GM23338 (cell line): ENCODE results near the gene PNPLA7. TPM values are rescaled to one million over a fixed set of nuclear protein-coding genes. Genes with fewer than 3 reads are reported as not detected.
"Not testable (repeated sequence)": the region's sequence is repeated elsewhere in the genome, so short reads cannot be mapped to it uniquely, and the experiment has no call there.

Experiments used
- ATAC-seq: fragments of 200-7000 bp; cut with Tn5 transposase; 3 replicates; pipeline ENCODE4 v1.9.1; 2020
- DNase-seq: peaks from one replicate; pipeline ENCODE4 v3.0.0-alpha.2; 2015; ENCODE audit warnings: low spot score
- H2AFZ ChIP-seq: fragments of 200-600 bp; sonication (generic); 2 replicates; pipeline ENCODE4 v1.8.0; 2016; ENCODE audit warnings: antibody characterized with exemption, mild to moderate bottlenecking, moderate library complexity
- H3F3A ChIP-seq: fragments of 200-600 bp; sonication (generic); replicated peaks from 2 replicates; pipeline ENCODE4 v1.8.0; 2017; ENCODE audit warnings: antibody characterized with exemption, mixed run types, low read depth
- H3K27ac ChIP-seq: fragments of 200-600 bp; sonication (generic); 2 replicates; pipeline ENCODE4 v1.6.1; 2016; ENCODE audit warnings: low read depth
- H3K27me3 ChIP-seq: fragments of 200-600 bp; sonication (generic); 2 replicates; pipeline ENCODE4 v1.8.0; 2016; ENCODE audit warnings: mild to moderate bottlenecking, mixed run types, moderate library complexity; ENCODE audit not compliant: insufficient read depth
- H3K36me3 ChIP-seq: fragments of 200-600 bp; sonication (generic); 2 replicates; pipeline ENCODE4 v1.8.0; 2016; ENCODE audit warnings: mild to moderate bottlenecking; ENCODE audit not compliant: insufficient read depth
- H3K4me1 ChIP-seq: fragments of 200-600 bp; sonication (generic); 2 replicates; pipeline ENCODE4 v1.8.0; 2016; ENCODE audit warnings: mild to moderate bottlenecking, moderate library complexity; ENCODE audit not compliant: insufficient read depth
- H3K4me2 ChIP-seq: fragments of 200-600 bp; sonication (generic); 2 replicates; pipeline ENCODE4 v1.7.1; 2017; ENCODE audit warnings: mixed run types
- H3K4me3 ChIP-seq: fragments of 200-600 bp; sonication (generic); 2 replicates; pipeline ENCODE4 v1.6.1; 2016; ENCODE audit warnings: mixed run types
- H3K79me2 ChIP-seq: fragments of 200-600 bp; sonication (generic); replicated peaks from 2 replicates; pipeline ENCODE4 v1.8.0; 2017; ENCODE audit warnings: mild to moderate bottlenecking; ENCODE audit not compliant: insufficient read depth
- H3K9me2 ChIP-seq: fragments of 200-600 bp; sonication (generic); 2 replicates; pipeline ENCODE4 v1.8.0; 2017; ENCODE audit not compliant: insufficient read depth
- H4K20me1 ChIP-seq: fragments of 200-600 bp; sonication (generic); replicated peaks from 2 replicates; pipeline ENCODE4 v1.8.0; 2017; ENCODE audit warnings: mild to moderate bottlenecking; ENCODE audit not compliant: insufficient read depth
- H3K27ac Mint-ChIP-seq: 2 replicates; pipeline ENCODE4 v1.8.0; 2020; ENCODE audit warnings: inconsistent platforms, mild to moderate bottlenecking, moderate library complexity, mixed read lengths
- H3K27me3 Mint-ChIP-seq: 3 replicates; pipeline ENCODE4 v1.8.0; 2022; ENCODE audit warnings: low read depth, mild to moderate bottlenecking, moderate library complexity, mixed read lengths, inconsistent platforms; ENCODE audit not compliant: insufficient read depth, poor library complexity
- H3K36me3 Mint-ChIP-seq: 3 replicates; pipeline ENCODE4 v1.8.0; 2021; ENCODE audit warnings: low read depth, mild to moderate bottlenecking, inconsistent platforms, moderate library complexity, mixed read lengths
- H3K4me1 Mint-ChIP-seq: 3 replicates; pipeline ENCODE4 v1.8.0; 2020; ENCODE audit warnings: mild to moderate bottlenecking, inconsistent platforms, mixed read lengths
- H3K4me3 Mint-ChIP-seq: 3 replicates; pipeline ENCODE4 v1.8.0; 2021; ENCODE audit warnings: moderate library complexity, mild to moderate bottlenecking, inconsistent platforms, mixed read lengths
- H3K9me3 Mint-ChIP-seq: 3 replicates; pipeline ENCODE4 v1.8.0; 2020; ENCODE audit warnings: moderate library complexity, mild to moderate bottlenecking, inconsistent platforms, mixed read lengths
- POLR2AphosphoS5 ChIP-seq: IDR thresholded peaks from 2 replicates; pipeline ENCODE4 v1.6.1; 2016; ENCODE audit warnings: antibody characterized with exemption, low read depth
- ZNF462 ChIP-seq: fragments of 250-450 bp; sonication (Bioruptor Pico); IDR thresholded peaks from 2 replicates; pipeline ENCODE4 v1.5.0; 2020; ENCODE audit warnings: mild to moderate bottlenecking, moderate library complexity
- polyA plus RNA-seq: library from polyadenylated mRNA; unstranded; fragments of >200 nt; fragmentation: Nextera tagmentation; extraction: Ambion mirVana; gene quantifications from 2 replicates; pipeline ENCODE4 v1.2.1, GENCODE V29; 2016
- total RNA-seq: library from RNA; depleted of rRNA; stranded (reverse); fragments of >200 nt; shearing (Covaris generic); gene quantifications from 2 replicates; pipeline ENCODE4 v1.2.3, GENCODE V29; 2014

Gene PNPLA7
- total and polyA plus RNA-seq, 2 experiments from 2014 or later = 0.45 to 0.80 TPM

- TF ChIP-seq ZNF462 (CRISPR knock-in tag) = no peak
- TF ChIP-seq POLR2AphosphoS5 = no peak
Observed at GRCh38 chr9:137519553-137519952, 30.6 kb downstream of the PNPLA7 start (continued).

- not testable (repeated sequence) for H3K4me2 ChIP-seq, H3K4me3 ChIP-seq, H3K36me3 ChIP-seq, H3K79me2 ChIP-seq, H2AFZ ChIP-seq, ATAC-seq, H3K27ac Mint-ChIP-seq, H3K4me3 Mint-ChIP-seq, H3F3A ChIP-seq, H3K9me3 Mint-ChIP-seq, H3K27me3 ChIP-seq, H3K36me3 Mint-ChIP-seq, H3K4me1 ChIP-seq, H3K4me1 Mint-ChIP-seq, H4K20me1 ChIP-seq, DNase-seq, H3K9me2 ChIP-seq, H3K27ac ChIP-seq
- peaks cover 11% of the 10 kb centered on the region for H3K27me3 Mint-ChIP-seq
Observed at GRCh38 chr9:137518661-137519459, 31.3 kb downstream of the PNPLA7 start.
